ENCODE data around the gene DNAH2.

The DNAH2 gene

GRCh38 chr17:7880076-7880868, 162.7 kb downstream of the DNAH2 start:
- Histone ChIP-seq H3K36me3 (ENCODE audit: control insufficient read depth, insufficient read depth, low read length) (peaks cover 26% of the 10 kb centered on the region), H3K4me1 (ENCODE audit: control insufficient read depth, insufficient read depth, low read length, poor library complexity, severe bottlenecking) (peaks cover 22% of the 10 kb centered on the region), H3K27ac (ENCODE audit: low read depth, low read length, severe bottlenecking) (no peak overlapping the region), H3K9me3 (ENCODE audit: control insufficient read depth, low read length) (no peaks in the 10 kb centered on the region), H3K4me3 (ENCODE audit: extremely low read depth, insufficient read depth, low read length, poor library complexity, severe bottlenecking) (no peak overlapping the region)
- 100% methylated on average over 1 of the region's 3 CpGs for WGBS, 2 experiments (ENCODE audit: insufficient coverage in 2 of 2)

- Histone ChIP-seq H3K4me1 (ENCODE audit: control insufficient read depth, insufficient read depth, low read length, poor library complexity, severe bottlenecking) (peaks cover 27% of the 10 kb centered on the region), H3K36me3 (ENCODE audit: control insufficient read depth, insufficient read depth, low read length) (peaks cover 18% of the 10 kb centered on the region), H3K9me3 (ENCODE audit: control insufficient read depth, low read length) (no peaks in the 10 kb centered on the region), H3K27ac (ENCODE audit: low read depth, low read length, severe bottlenecking) (no peak overlapping the region), H3K4me3 (ENCODE audit: extremely low read depth, insufficient read depth, low read length, poor library complexity, severe bottlenecking) (no peak overlapping the region)
- WGBS, 2 experiments (ENCODE audit: insufficient coverage in 2 of 2): 86 to 92% methylated on average over 7 of the region's 7 CpGs
These were observed 163.9 kb downstream of the DNAH2 start for GRCh38 chr17:7881276-7882054.

DNA sequence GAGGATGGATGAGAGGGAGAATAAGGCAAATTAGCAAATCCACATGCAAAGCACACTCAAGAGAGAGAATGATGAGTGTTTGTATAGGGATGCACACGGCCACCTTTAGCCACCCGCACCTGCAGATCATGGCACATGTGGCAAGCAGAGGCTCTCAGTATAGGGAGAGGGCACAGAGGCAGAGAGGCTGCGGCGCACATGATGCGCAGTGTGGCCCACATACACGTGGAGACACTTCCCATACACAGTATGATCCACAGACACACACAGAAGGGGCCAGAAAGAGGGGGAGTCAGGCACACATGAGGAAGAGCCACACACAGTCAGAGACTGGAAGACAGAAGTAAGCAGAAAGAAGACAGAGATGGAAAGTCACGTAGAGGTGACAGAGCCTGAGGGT, 164.5 kb downstream of the DNAH2 start:
- Histone ChIP-seq H3K9me3 (ENCODE audit: control insufficient read depth, low read length) (no peaks in the 10 kb centered on the region), H3K4me1 (ENCODE audit: control insufficient read depth, insufficient read depth, low read length, poor library complexity, severe bottlenecking) (peaks cover 28% of the 10 kb centered on the region), H3K27ac (ENCODE audit: low read depth, low read length, severe bottlenecking) (no peak overlapping the region), H3K4me3 (ENCODE audit: extremely low read depth, insufficient read depth, low read length, poor library complexity, severe bottlenecking) (no peak overlapping the region), H3K36me3 (ENCODE audit: control insufficient read depth, insufficient read depth, low read length) (peaks cover 18% of the 10 kb centered on the region)
- 97 to 100% methylated on average over 2 to 3 of the region's 7 CpGs for WGBS, 2 experiments (ENCODE audit: insufficient coverage in 2 of 2)

GRCh38 chr17:7882629-7883028, 165.1 kb downstream of the DNAH2 start:
- Histone ChIP-seq H3K4me3 (ENCODE audit: extremely low read depth, insufficient read depth, low read length, poor library complexity, severe bottlenecking) (no peak overlapping the region), H3K27ac (ENCODE audit: low read depth, low read length, severe bottlenecking) (peak overlapping the region; percentile 13), H3K4me1 (ENCODE audit: control insufficient read depth, insufficient read depth, low read length, poor library complexity, severe bottlenecking) (peaks cover 32% of the 10 kb centered on the region), H3K36me3 (ENCODE audit: control insufficient read depth, insufficient read depth, low read length) (peaks cover 18% of the 10 kb centered on the region), H3K9me3 (ENCODE audit: control insufficient read depth, low read length) (no peaks in the 10 kb centered on the region)
- 93% methylated on average over 2 of the region's 3 CpGs; no CpG with 5 or more reads in 1 of the 2 experiments for WGBS, 2 experiments (ENCODE audit: insufficient coverage in 2 of 2)

Data from mesodermal cell (in vitro differentiated cells).